Nephron (organoid): ENCODE results near the gene CEP78.

ENCODE experiments used
- H3K27ac Mint-ChIP-seq, 3 experiments: 2 replicates each; pipeline ENCODE4 v1.8.0; 2020; ENCODE audit warnings: mixed read lengths in 3 of 3, mild to moderate bottlenecking in 2 of 3, moderate library complexity in 1 of 3
- H3K27me3 Mint-ChIP-seq: 2 replicates; pipeline ENCODE4 v1.8.0; 2021; ENCODE audit warnings: low read depth, mild to moderate bottlenecking, moderate library complexity, mixed read lengths
- H3K36me3 Mint-ChIP-seq: 2 replicates; pipeline ENCODE4 v1.8.0; 2020; ENCODE audit warnings: low read depth, mixed read lengths
- H3K4me1 Mint-ChIP-seq: 2 replicates; pipeline ENCODE4 v1.8.0; 2020; ENCODE audit warnings: mixed read lengths
- H3K4me3 Mint-ChIP-seq, 3 experiments: 2 replicates each; pipeline ENCODE4 v1.8.0; 2020; ENCODE audit warnings: mild to moderate bottlenecking in 3 of 3, mixed read lengths in 3 of 3, moderate library complexity in 2 of 3
- H3K9me3 Mint-ChIP-seq: 2 replicates; pipeline ENCODE4 v1.8.0; 2020; ENCODE audit warnings: mixed read lengths
- CTCF ChIP-seq, 3 experiments: fragments of 200-600 bp; sonication (generic); IDR thresholded peaks; one replicate each; pipeline ENCODE4 v1.5.0; 2021; ENCODE audit warnings: antibody characterized with exemption in 3 of 3; ENCODE audit not compliant: unreplicated experiment in 3 of 3

Gene CEP78

GRCh38 chr9:78210841-78211301 lies 25.0 kb upstream of the CEP78 start:
- Mint-ChIP-seq H3K36me3 (no peaks in the 10 kb centered on the region), H3K4me1 (peaks cover 11% of the 10 kb centered on the region), H3K4me3 (no peak overlapping the region), H3K9me3 (no peaks in the 10 kb centered on the region), H3K27ac (no peak overlapping the region), H3K27me3 (peaks cover 3% of the 10 kb centered on the region)
- no peak for TF ChIP-seq CTCF (IDR thresholded peaks at IDR 0.05; ENCODE audit: unreplicated experiment in 3 of 3)

- Mint-ChIP-seq H3K27ac (no peak overlapping the region), H3K27me3 (peaks cover 3% of the 10 kb centered on the region), H3K9me3 (no peaks in the 10 kb centered on the region), H3K4me3 (no peak overlapping the region), H3K4me1 (peaks cover 11% of the 10 kb centered on the region), H3K36me3 (no peaks in the 10 kb centered on the region)
- no peak for TF ChIP-seq CTCF (IDR thresholded peaks at IDR 0.05; ENCODE audit: unreplicated experiment in 3 of 3)
Measured at GRCh38 chr9:78212868-78213267, 23.0 kb upstream of the CEP78 start.

GRCh38 chr9:78213712-78214111 lies 22.2 kb upstream of the CEP78 start:
- H3K27ac Mint-ChIP-seq: peak overlapping the region; percentile 30 to 90 (median 57)
- H3K36me3 Mint-ChIP-seq: no peaks in the 10 kb centered on the region
- H3K9me3 Mint-ChIP-seq: no peaks in the 10 kb centered on the region
- peaks cover 11% of the 10 kb centered on the region for H3K4me1 Mint-ChIP-seq
- H3K27me3 Mint-ChIP-seq: peaks cover 3% of the 10 kb centered on the region
- H3K4me3 Mint-ChIP-seq: no peak overlapping the region
- peak; percentile 40 to 49 (median 44) for TF ChIP-seq CTCF (IDR thresholded peaks at IDR 0.05; ENCODE audit: unreplicated experiment in 3 of 3)

- no peak for TF ChIP-seq CTCF (IDR thresholded peaks at IDR 0.05; ENCODE audit: unreplicated experiment in 3 of 3)
- Mint-ChIP-seq H3K27ac (no peak overlapping the region), H3K4me1 (peaks cover 11% of the 10 kb centered on the region), H3K4me3 (no peak overlapping the region), H3K36me3 (no peaks in the 10 kb centered on the region), H3K27me3 (peaks cover 3% of the 10 kb centered on the region), H3K9me3 (no peaks in the 10 kb centered on the region)
Measured at GRCh38 chr9:78214492-78214891, 21.4 kb upstream of the CEP78 start.

- Mint-ChIP-seq H3K4me1 (peaks cover 11% of the 10 kb centered on the region), H3K27ac (no peak overlapping the region), H3K4me3 (no peak overlapping the region), H3K36me3 (no peaks in the 10 kb centered on the region), H3K9me3 (no peaks in the 10 kb centered on the region), H3K27me3 (peaks cover under 1% of the 10 kb centered on the region)
- no peak for TF ChIP-seq CTCF (IDR thresholded peaks at IDR 0.05; ENCODE audit: unreplicated experiment in 3 of 3)
Measured at GRCh38 chr9:78215706-78216105, 20.2 kb upstream of the CEP78 start.

GRCh38 chr9:78218890-78219289 lies 17.0 kb upstream of the CEP78 start:
- H3K27ac Mint-ChIP-seq: no peak overlapping the region
- no peaks in the 10 kb centered on the region for H3K36me3 Mint-ChIP-seq
- TF ChIP-seq CTCF (IDR thresholded peaks at IDR 0.05; ENCODE audit: unreplicated experiment in 3 of 3): no peak
- H3K9me3 Mint-ChIP-seq: peaks cover 3% of the 10 kb centered on the region
- no peaks in the 10 kb centered on the region for H3K27me3 Mint-ChIP-seq
- H3K4me3 Mint-ChIP-seq: no peak overlapping the region
- H3K4me1 Mint-ChIP-seq: peaks cover 6% of the 10 kb centered on the region
